Measurements from ENCODE around the gene RPL19.

RPL19 gene

DNA sequence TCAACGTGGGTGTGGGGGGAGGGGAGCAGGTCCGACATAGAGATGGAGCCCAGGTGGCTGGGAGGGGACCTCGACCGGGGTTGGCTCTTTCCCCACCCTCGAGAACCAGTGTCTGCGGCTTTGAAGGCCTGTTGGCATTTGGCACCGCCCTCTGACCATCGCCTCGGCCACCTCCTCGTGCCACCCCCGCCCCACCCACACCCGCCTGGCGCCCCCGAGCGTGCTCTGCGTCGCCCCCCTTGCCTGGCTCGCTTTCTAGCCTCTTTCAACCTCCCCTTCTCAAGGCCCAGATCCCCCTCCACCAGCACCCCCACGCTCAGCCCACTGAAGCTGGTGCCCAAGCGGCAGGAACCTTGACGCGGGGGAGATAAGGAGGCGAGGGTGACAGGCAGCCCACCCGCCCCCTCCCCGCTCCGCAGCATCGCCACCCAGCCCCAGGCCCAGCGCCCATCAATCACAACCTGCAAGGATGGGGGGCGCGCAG lies 3.2 kb upstream of the RPL19 start:
- H3K4me3 Mint-ChIP-seq: peak overlapping the region; percentile 89 to 97 (median 91)
- TF ChIP-seq, protein P1, sequence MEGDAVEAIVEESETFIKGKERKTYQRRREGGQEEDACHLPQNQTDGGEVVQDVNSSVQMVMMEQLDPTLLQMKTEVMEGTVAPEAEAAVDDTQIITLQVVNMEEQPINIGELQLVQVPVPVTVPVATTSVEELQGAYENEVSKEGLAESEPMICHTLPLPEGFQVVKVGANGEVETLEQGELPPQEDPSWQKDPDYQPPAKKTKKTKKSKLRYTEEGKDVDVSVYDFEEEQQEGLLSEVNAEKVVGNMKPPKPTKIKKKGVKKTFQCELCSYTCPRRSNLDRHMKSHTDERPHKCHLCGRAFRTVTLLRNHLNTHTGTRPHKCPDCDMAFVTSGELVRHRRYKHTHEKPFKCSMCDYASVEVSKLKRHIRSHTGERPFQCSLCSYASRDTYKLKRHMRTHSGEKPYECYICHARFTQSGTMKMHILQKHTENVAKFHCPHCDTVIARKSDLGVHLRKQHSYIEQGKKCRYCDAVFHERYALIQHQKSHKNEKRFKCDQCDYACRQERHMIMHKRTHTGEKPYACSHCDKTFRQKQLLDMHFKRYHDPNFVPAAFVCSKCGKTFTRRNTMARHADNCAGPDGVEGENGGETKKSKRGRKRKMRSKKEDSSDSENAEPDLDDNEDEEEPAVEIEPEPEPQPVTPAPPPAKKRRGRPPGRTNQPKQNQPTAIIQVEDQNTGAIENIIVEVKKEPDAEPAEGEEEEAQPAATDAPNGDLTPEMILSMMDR (IDR thresholded peaks at IDR 0.05; ENCODE audit: unreplicated experiment in 3 of 3): no peak
- no peaks in the 10 kb centered on the region for H3K27me3 Mint-ChIP-seq (ENCODE audit: low read depth)
- no peaks in the 10 kb centered on the region for H3K9me3 Mint-ChIP-seq
- peaks cover 28% of the 10 kb centered on the region for H3K36me3 Mint-ChIP-seq (ENCODE audit: low read depth)
- H3K4me1 Mint-ChIP-seq: peaks cover 50% of the 10 kb centered on the region
- H3K27ac Mint-ChIP-seq: peak overlapping the region; percentile 53 to 60 (median 55)

DNA sequence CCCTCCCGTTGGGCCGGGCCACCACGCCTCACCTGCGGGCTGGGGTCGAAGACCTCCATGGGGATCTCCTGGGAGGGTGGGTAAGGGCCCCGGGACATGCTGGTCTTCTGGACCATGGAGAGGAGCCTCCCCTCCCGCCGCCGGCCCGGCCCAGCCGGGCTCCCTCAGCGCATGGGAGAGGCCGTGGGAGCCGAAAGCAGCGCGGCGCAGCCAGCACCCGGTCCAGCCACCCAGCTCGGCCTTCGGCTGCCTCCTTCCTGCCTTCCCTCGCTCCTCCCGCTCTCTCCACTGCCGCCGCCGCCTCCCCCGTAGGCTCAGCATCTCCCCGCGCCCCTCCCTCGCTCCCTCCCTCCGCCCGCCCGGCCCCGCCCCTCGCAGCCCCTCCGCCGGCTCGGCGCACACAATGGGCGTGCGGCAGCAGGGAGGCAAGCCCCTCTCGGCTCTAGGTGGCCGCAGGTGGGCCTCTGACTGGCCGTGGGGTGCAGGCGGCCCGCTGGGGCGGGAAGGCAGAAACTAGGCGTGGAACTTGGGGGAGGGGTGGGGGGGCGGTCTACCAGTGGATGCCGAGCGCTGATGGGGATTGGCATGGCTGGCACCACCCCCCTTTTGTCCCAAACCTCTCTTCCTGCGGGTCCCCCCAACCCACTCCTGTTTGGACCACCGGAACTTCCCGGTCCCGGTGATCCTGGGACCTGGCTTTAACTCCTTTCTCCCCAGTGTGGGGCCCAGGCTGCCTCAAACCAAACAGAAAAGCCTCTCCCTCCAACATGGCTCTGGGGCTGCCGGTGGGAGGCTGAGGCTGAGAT lies 2.5 kb upstream of the RPL19 start, which contains the start of gene CACNB1:
TSS of gene CACNB1 (minus strand) at position 290 of the 806 bp plus-strand sequence. CDS start at position 116, 174 bp downstream.
- Mint-ChIP-seq H3K9me3 (no peaks in the 10 kb centered on the region), H3K36me3 (ENCODE audit: low read depth) (peaks cover 31% of the 10 kb centered on the region), H3K4me3 (peak within 1 kb of the TSS; percentile 90 to 97 (median 91)), H3K27ac (peak within 1 kb of the TSS; percentile 99 to 100 (median 100)), H3K4me1 (peaks cover 47% of the 10 kb centered on the region), H3K27me3 (ENCODE audit: low read depth) (no peaks in the 10 kb centered on the region)
- TF ChIP-seq, protein P1 (IDR thresholded peaks at IDR 0.05; ENCODE audit: unreplicated experiment in 3 of 3): no peak

DNA sequence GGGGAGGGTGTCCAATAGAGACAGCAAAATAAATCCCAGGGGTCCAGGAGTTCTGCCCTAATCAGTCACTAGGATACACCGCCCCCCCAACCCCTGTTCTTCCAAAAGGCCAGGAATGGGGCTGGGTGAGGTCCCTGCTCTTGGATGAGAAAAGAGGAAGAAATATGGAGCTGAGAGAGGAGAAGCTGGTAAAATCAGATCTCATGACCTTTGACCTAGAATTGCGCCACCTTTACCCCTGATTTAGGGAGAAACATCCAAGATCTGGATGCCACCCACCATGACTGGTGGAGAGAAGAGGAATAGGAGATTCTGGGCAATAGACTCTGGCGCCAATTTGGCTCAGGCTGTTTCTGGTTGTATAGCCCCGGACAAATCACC lies 1.9 kb upstream of the RPL19 start:
- H3K27ac Mint-ChIP-seq: peak overlapping the region; percentile 99 to 100 (median 100)
- peaks cover 44% of the 10 kb centered on the region for H3K4me1 Mint-ChIP-seq
- H3K4me3 Mint-ChIP-seq: peak overlapping the region; percentile 90 to 97 (median 91)
- TF ChIP-seq, protein P1 (IDR thresholded peaks at IDR 0.05; ENCODE audit: unreplicated experiment in 3 of 3): no peak
- no peaks in the 10 kb centered on the region for H3K9me3 Mint-ChIP-seq
- H3K36me3 Mint-ChIP-seq (ENCODE audit: low read depth): peaks cover 33% of the 10 kb centered on the region
- no peaks in the 10 kb centered on the region for H3K27me3 Mint-ChIP-seq (ENCODE audit: low read depth)

DNA sequence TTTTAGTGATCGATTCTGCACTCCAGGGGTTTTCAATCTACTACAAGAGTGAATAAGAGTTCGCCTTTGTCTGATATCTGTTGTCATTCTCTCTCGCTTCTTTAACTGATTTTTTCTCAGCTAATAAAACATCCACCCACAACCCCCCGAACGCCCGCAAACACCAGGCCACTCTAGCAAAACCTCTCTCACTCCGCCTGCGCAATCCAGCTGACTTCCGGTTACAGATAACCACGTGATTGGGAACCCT lies 338 bp upstream of the RPL19 start:
- Mint-ChIP-seq H3K36me3 (ENCODE audit: low read depth) (peaks cover 43% of the 10 kb centered on the region), H3K9me3 (no peaks in the 10 kb centered on the region), H3K4me1 (peaks cover 31% of the 10 kb centered on the region), H3K27me3 (ENCODE audit: low read depth) (no peaks in the 10 kb centered on the region), H3K4me3 (peak overlapping the region; percentile 90 to 97 (median 91)), H3K27ac (peak overlapping the region; percentile 99 to 100 (median 100))
- TF ChIP-seq, protein P1 (IDR thresholded peaks at IDR 0.05; ENCODE audit: unreplicated experiment in 3 of 3): no peak

DNA sequence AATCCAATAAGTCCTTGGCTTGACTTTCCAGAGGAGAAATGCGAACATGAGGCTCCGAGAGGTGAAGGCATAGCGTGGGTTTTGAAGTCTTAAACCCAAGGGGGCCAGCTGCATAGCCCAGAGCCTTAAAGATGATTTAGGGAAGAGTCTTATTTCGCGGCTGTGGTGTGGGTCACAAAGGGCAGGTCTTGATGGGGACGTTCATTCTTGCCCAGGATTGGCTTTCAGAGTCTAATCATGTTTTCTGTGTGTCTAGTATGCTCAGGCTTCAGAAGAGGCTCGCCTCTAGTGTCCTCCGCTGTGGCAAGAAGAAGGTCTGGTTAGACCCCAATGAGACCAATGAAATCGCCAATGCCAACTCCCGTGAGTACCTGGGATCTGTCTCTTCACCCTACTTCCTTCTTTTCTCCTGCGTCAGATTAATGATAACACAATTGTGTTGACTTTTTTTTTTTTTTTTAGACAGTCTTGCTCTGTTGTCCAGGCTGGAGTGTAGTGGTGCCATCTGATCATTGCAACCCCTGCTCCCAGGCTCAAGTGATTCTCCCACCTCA lies 951 bp downstream of the RPL19 start:
- H3K9me3 Mint-ChIP-seq: no peaks in the 10 kb centered on the region
- H3K27ac Mint-ChIP-seq: peak overlapping the region; percentile 99 to 100 (median 100)
- H3K36me3 Mint-ChIP-seq (ENCODE audit: low read depth): peaks cover 47% of the 10 kb centered on the region
- H3K27me3 Mint-ChIP-seq (ENCODE audit: low read depth): no peaks in the 10 kb centered on the region
- TF ChIP-seq, protein P1 (IDR thresholded peaks at IDR 0.05; ENCODE audit: unreplicated experiment in 3 of 3): no peak
- peaks cover 27% of the 10 kb centered on the region for H3K4me1 Mint-ChIP-seq
- peak overlapping the region; percentile 90 to 97 (median 91) for H3K4me3 Mint-ChIP-seq
